ENCODE results near the gene IRF2BP2. TPM values are rescaled to one million over a fixed set of nuclear protein-coding genes. Genes with fewer than 3 reads are reported as not detected.
A peak's percentile ranks its signal among the peaks of the same experiment; 100 is the strongest.

IRF2BP2 gene
- total and polyA plus RNA-seq, 2 of the 13 experiments (the other 11 are each of a cell fraction or from before 2014, with no cell fraction given), result 140 to 147 TPM

GRCh38 chr1:234627009-234627950 lies 17.3 kb upstream of the IRF2BP2 start (continued):
- 0 out of 2 replicates have a peak, but pooled peaks have one; percentile 36 for TF ChIP-seq ZMYM2 (CRISPR knock-in tag; IDR thresholded peaks at IDR 0.05)
- TF ChIP-seq ZSCAN21 (CRISPR knock-in tag; IDR thresholded peaks at IDR 0.05; ENCODE audit: borderline replicate concordance), result no peak
- TF ChIP-seq ZNF839 (CRISPR knock-in tag; IDR thresholded peaks at IDR 0.05; ENCODE audit: borderline replicate concordance), result no peak
- TF ChIP-seq ZNF749 (CRISPR knock-in tag; IDR thresholded peaks at IDR 0.05; ENCODE audit: borderline replicate concordance), result no peak
- no peak for TF ChIP-seq ZNF225 (CRISPR knock-in tag; IDR thresholded peaks at IDR 0.05)
- TF ChIP-seq BCL6 (CRISPR knock-in tag; IDR thresholded peaks at IDR 0.05), result 0 out of 2 replicates have a peak, but pooled peaks have one; percentile 8
- no peak for TF ChIP-seq MIER2 (CRISPR knock-in tag; IDR thresholded peaks at IDR 0.05)
- TF ChIP-seq SOX5 (CRISPR knock-in tag; IDR thresholded peaks at IDR 0.05; ENCODE audit: borderline replicate concordance), result peak; percentile 60; the same call in 1 of the 2 replicates
- TF ChIP-seq HNRNPLL (IDR thresholded peaks at IDR 0.05; ENCODE audit: low read depth, low read length, poor library complexity, severe bottlenecking), result no peak
- no peak for TF ChIP-seq ZNF484 (CRISPR knock-in tag; IDR thresholded peaks at IDR 0.05; ENCODE audit: borderline replicate concordance, low read depth)
- peak; percentile 70 for TF ChIP-seq ARID5B (CRISPR knock-in tag; IDR thresholded peaks at IDR 0.05)
- no peak for TF ChIP-seq PITX1 (CRISPR knock-in tag; IDR thresholded peaks at IDR 0.05)
- TF ChIP-seq ZNF431 (CRISPR knock-in tag; IDR thresholded peaks at IDR 0.05; ENCODE audit: borderline replicate concordance, low read depth), result no peak
- TF ChIP-seq EP300 (IDR thresholded peaks at IDR 0.05; ENCODE audit: low read depth in 2 of 2, low read length in 2 of 2), result 0 out of 4 replicates have a peak, but pooled peaks of 1 of the 2 experiments have one; percentile 32
- TF ChIP-seq EP300 (CRISPR knock-in tag; IDR thresholded peaks at IDR 0.05; ENCODE audit: borderline replicate concordance), result no peak
- no peak for TF ChIP-seq TEAD2 (CRISPR knock-in tag; IDR thresholded peaks at IDR 0.05)
- 0 out of 2 replicates have a peak, but pooled peaks have one; percentile 19 for TF ChIP-seq FOXC1 (CRISPR knock-in tag; IDR thresholded peaks at IDR 0.05; ENCODE audit: borderline replicate concordance)
- no peak for TF ChIP-seq MIXL1 (CRISPR knock-in tag; IDR thresholded peaks at IDR 0.05)
- no peak for TF ChIP-seq RERE (CRISPR knock-in tag; IDR thresholded peaks at IDR 0.05; ENCODE audit: low read depth)
- no peak for TF ChIP-seq RAD21 (CRISPR knock-in tag; IDR thresholded peaks at IDR 0.05)
- no peak for TF ChIP-seq ZNF468 (CRISPR knock-in tag; IDR thresholded peaks at IDR 0.05)

Data from HepG2 (cell line).